Measurements from ENCODE around the gene TRAF3IP1.
"Not testable (repeated sequence)": the region's sequence is repeated elsewhere in the genome, so short reads cannot be mapped to it uniquely, and the experiment has no call there.

The TRAF3IP1 gene

GRCh38 chr2:238381341-238382115, 61.2 kb downstream of the TRAF3IP1 start:
- DNase-seq (ENCODE audit: low spot score), result no peak

- DNase-seq (ENCODE audit: low spot score), result no peak
Measured at GRCh38 chr2:238382381-238382781, 62.1 kb downstream of the TRAF3IP1 start.

- DNase-seq (ENCODE audit: low spot score), result no peak
Measured at GRCh38 chr2:238383135-238383534, 62.8 kb downstream of the TRAF3IP1 start.

- DNase-seq (ENCODE audit: low spot score), result no peak
Measured at GRCh38 chr2:238383743-238384380, 63.5 kb downstream of the TRAF3IP1 start.

GRCh38 chr2:238387332-238387731, 67.0 kb downstream of the TRAF3IP1 start:
- DNase-seq (ENCODE audit: low spot score), result peak; percentile 10

GRCh38 chr2:238388794-238389193, 68.5 kb downstream of the TRAF3IP1 start:
- no peak for DNase-seq (ENCODE audit: low spot score)

- DNase-seq (ENCODE audit: low spot score), result no peak
Measured at GRCh38 chr2:238389988-238390589, 69.8 kb downstream of the TRAF3IP1 start.

- DNase-seq (ENCODE audit: low spot score), result no peak
Measured at GRCh38 chr2:238391042-238391689, 70.8 kb downstream of the TRAF3IP1 start.

- DNase-seq (ENCODE audit: low spot score), result no peak
Measured at GRCh38 chr2:238396663-238397062, 76.3 kb downstream of the TRAF3IP1 start.

GRCh38 chr2:238397356-238397755, 77.0 kb downstream of the TRAF3IP1 start:
- DNase-seq (ENCODE audit: low spot score), result no peak

GRCh38 chr2:238398577-238398976, 78.3 kb downstream of the TRAF3IP1 start:
- DNase-seq (ENCODE audit: low spot score), result no peak

GRCh38 chr2:238399094-238399493, 78.8 kb downstream of the TRAF3IP1 start:
- no peak for DNase-seq (ENCODE audit: low spot score)

- no peak for DNase-seq (ENCODE audit: low spot score)
Measured at GRCh38 chr2:238401551-238401950, 81.2 kb downstream of the TRAF3IP1 start.

- DNase-seq (ENCODE audit: low spot score), result no peak
Measured at GRCh38 chr2:238403632-238404405, 83.5 kb downstream of the TRAF3IP1 start.

GRCh38 chr2:238404406-238405216, 84.3 kb downstream of the TRAF3IP1 start:
- DNase-seq (ENCODE audit: low spot score), result no peak

GRCh38 chr2:238405217-238405555, 84.9 kb downstream of the TRAF3IP1 start:
- not testable (repeated sequence) for DNase-seq (ENCODE audit: low spot score)

GRCh38 chr2:238406221-238406997, 86.1 kb downstream of the TRAF3IP1 start:
- DNase-seq (ENCODE audit: low spot score), result no peak

- no peak for DNase-seq (ENCODE audit: low spot score)
Measured at GRCh38 chr2:238406998-238407285, 86.6 kb downstream of the TRAF3IP1 start.

GRCh38 chr2:238407566-238407965, 87.2 kb downstream of the TRAF3IP1 start:
- DNase-seq (ENCODE audit: low spot score), result no peak

GRCh38 chr2:238408615-238409340, 88.5 kb downstream of the TRAF3IP1 start:
- no peak for DNase-seq (ENCODE audit: low spot score)
